HUES48 (cell line): Measurements from ENCODE around the gene ZFAND6.
"Not testable (repeated sequence)": the region's sequence is repeated elsewhere in the genome, so short reads cannot be mapped to it uniquely, and the experiment has no call there.

Source experiments
- H3K27ac ChIP-seq: one replicate; pipeline ENCODE4 v1.7.0; 2013; ENCODE audit warnings: low read depth, low read length, inconsistent platforms
- H3K27me3 ChIP-seq: 2 replicates; pipeline ENCODE4 v1.6.1; 2013; ENCODE audit warnings: mild to moderate bottlenecking, low read length; ENCODE audit not compliant: control insufficient read depth, insufficient read depth
- H3K36me3 ChIP-seq: 2 replicates; pipeline ENCODE4 v1.6.1; 2013; ENCODE audit warnings: low read length; ENCODE audit not compliant: control insufficient read depth, insufficient read depth
- H3K4me1 ChIP-seq: 2 replicates; pipeline ENCODE4 v1.6.1; 2013; ENCODE audit warnings: mild to moderate bottlenecking, low read length; ENCODE audit not compliant: control insufficient read depth, insufficient read depth
- H3K4me3 ChIP-seq: 2 replicates; pipeline ENCODE4 v1.5.1; 2013; ENCODE audit warnings: mild to moderate bottlenecking, low read depth, low read length
- H3K9ac ChIP-seq: 2 replicates; pipeline ENCODE4 v1.6.1; 2013; ENCODE audit warnings: mild to moderate bottlenecking, low read depth, low read length, moderate library complexity
- H3K9me3 ChIP-seq: 2 replicates; pipeline ENCODE4 v1.6.1; 2013; ENCODE audit warnings: low read length; ENCODE audit not compliant: control insufficient read depth, insufficient read depth

The ZFAND6 gene

DNA sequence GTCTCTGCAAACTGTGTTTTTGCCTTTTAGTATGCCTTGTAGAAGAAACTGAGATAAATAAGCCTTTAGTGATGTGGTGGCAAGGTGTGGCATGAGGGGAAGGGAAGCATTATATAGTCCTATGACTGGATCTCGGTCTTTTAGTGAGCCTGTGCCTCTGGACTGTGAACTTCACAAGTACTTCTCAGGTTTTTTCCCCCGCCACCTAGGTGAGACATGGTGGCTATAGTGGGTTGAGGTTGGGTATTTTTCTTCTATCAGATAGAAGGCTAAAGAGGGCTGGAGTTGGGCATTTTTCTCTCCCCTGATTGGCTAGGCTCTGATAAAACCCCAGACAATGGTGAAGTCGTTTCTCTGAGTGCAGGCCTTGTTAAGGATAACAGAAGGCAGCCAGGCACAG is 38.7 kb upstream of the ZFAND6 start:
- H3K9ac ChIP-seq, result no peak overlapping the region
- no peak overlapping the region for H3K27ac ChIP-seq
- H3K9me3 ChIP-seq, result no peaks in the 10 kb centered on the region
- H3K4me3 ChIP-seq, result no peak overlapping the region
- H3K4me1 ChIP-seq, result no peaks in the 10 kb centered on the region
- no peaks in the 10 kb centered on the region for H3K36me3 ChIP-seq
- H3K27me3 ChIP-seq, result no peaks in the 10 kb centered on the region

- Histone ChIP-seq H3K4me3 (no peak overlapping the region), H3K9ac (no peak overlapping the region), H3K36me3 (no peaks in the 10 kb centered on the region), H3K27me3 (no peaks in the 10 kb centered on the region), H3K4me1 (peaks cover 15% of the 10 kb centered on the region), H3K9me3 (no peaks in the 10 kb centered on the region), H3K27ac (no peak overlapping the region)
Observed at GRCh38 chr15:80026310-80026709, 33.2 kb upstream of the ZFAND6 start.

- Histone ChIP-seq H3K36me3 (no peaks in the 10 kb centered on the region), H3K4me1 (peaks cover 15% of the 10 kb centered on the region), H3K4me3 (no peak overlapping the region), H3K27me3 (no peaks in the 10 kb centered on the region), H3K9me3 (no peaks in the 10 kb centered on the region), H3K9ac (no peak overlapping the region), H3K27ac (no peak overlapping the region)
Observed at GRCh38 chr15:80026754-80027153, 32.7 kb upstream of the ZFAND6 start.

DNA sequence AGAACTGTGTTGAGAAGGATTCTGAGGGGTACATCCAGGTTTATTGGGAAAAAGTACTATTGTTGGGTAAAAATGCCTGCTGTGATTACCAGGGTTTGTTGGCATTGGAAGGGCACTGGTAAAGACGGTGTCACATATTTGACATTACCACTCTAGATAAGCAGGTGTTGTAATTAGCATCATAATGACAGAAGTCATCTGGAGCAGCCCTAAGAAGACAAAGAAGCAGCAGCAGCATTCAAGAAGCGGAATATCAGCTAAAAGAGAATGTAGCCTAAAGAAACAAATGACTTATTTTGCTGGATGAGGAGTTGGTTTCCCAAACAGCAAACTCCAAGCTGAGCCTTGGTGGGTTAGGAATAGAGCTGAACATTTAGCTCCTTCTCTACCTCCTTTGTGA is 30.5 kb upstream of the ZFAND6 start:
- Histone ChIP-seq H3K27me3 (no peaks in the 10 kb centered on the region), H3K4me1 (peaks cover 28% of the 10 kb centered on the region)

DNA sequence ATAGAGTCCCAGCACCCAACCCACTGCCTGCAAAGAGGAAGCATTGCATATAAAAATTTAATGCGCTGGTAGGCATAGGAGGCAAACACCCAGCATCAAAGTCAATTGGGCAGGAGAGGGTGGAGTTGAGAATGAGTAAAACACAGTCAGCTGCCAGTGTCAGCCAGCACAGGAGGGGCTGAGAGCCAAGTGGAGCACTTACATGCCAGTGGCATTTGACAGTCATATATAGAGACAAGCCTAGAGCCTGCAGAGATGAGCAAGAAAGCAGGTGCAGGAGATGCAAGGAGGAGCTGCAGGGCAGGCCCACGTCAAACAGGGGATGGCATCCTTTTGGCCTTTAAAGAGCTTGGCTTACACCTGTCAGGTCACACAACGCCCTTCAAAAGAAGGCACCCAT is 27.6 kb upstream of the ZFAND6 start:
- no peaks in the 10 kb centered on the region for H3K27me3 ChIP-seq
- H3K4me3 ChIP-seq, result no peak overlapping the region
- H3K4me1 ChIP-seq, result peaks cover 28% of the 10 kb centered on the region
- H3K9me3 ChIP-seq, result no peaks in the 10 kb centered on the region
- H3K9ac ChIP-seq, result no peak overlapping the region
- H3K36me3 ChIP-seq, result no peaks in the 10 kb centered on the region
- no peak overlapping the region for H3K27ac ChIP-seq

More for the DNA sequence above, 30.5 kb upstream of the ZFAND6 start:
- H3K9ac ChIP-seq, result no peak overlapping the region
- H3K27ac ChIP-seq, result no peak overlapping the region
- H3K36me3 ChIP-seq, result no peaks in the 10 kb centered on the region
- H3K9me3 ChIP-seq, result no peaks in the 10 kb centered on the region
- H3K4me3 ChIP-seq, result no peak overlapping the region

GRCh38 chr15:80034629-80035028 is 24.8 kb upstream of the ZFAND6 start:
- Histone ChIP-seq H3K36me3 (no peaks in the 10 kb centered on the region), H3K27me3 (no peaks in the 10 kb centered on the region), H3K9ac (no peak overlapping the region), H3K27ac (no peak overlapping the region), H3K4me3 (no peak overlapping the region), H3K4me1 (peaks cover 14% of the 10 kb centered on the region), H3K9me3 (no peaks in the 10 kb centered on the region)

DNA sequence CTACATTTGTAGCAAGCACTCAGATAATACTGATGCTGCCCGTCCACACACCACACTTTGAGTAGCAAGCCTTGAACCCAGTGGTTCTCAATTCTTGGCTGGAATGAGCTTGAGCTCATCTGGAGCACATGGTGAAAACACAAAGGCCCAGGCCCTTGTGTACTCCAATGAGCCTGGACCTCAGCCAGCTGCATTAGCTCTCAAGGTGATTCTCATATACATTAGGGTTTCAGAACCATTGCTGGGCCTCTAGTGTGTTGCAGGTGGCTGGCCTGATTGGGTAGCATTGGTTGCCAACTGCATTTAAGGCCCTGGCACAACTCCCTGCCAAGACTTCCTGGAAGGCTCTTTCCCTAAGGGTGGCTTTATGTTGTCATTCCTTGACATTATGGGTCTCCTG is 23.4 kb upstream of the ZFAND6 start:
- H3K27me3 ChIP-seq, result no peaks in the 10 kb centered on the region
- no peak overlapping the region for H3K9ac ChIP-seq
- H3K4me3 ChIP-seq, result no peak overlapping the region
- H3K36me3 ChIP-seq, result no peaks in the 10 kb centered on the region
- H3K27ac ChIP-seq, result no peak overlapping the region
- H3K9me3 ChIP-seq, result no peaks in the 10 kb centered on the region
- H3K4me1 ChIP-seq, result peaks cover 13% of the 10 kb centered on the region

DNA sequence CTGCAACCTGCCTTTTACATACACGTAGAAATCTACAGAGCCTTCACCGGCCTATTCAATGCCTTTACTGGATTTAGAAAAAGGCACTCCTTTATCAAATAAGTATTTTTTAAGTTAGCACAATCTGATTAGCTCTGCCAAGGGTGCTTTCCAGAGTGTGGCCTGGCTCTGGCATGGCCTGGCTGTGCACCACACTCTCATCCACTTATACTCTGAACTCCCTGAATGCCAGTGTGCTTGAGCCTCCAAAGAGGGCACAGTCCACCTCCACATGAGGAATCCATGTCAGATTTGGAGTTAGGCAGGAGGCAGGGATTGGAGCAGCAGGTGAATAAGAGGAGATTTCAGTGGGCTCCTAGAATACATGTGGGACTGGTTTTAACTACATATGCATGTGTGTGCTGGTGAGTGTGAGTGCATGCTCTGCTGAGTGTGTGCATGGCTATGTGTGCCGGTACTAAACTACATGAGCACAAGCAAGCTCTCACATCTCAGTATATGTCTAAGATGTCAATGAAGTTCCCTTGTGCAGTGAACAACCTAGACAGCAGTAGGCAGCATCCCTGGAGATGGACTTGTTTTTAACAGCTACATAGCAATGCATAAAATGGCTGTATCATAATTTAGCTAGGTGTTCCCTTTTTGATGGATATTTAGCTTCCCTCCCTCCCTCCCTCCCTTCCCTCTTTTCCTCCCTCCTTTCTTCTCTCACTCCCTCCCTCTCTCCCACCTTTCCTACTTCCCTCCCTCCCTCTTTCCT is 17.8 kb upstream of the ZFAND6 start:
- Histone ChIP-seq H3K27me3 (no peaks in the 10 kb centered on the region), H3K36me3 (no peaks in the 10 kb centered on the region), H3K27ac (no peak overlapping the region), H3K4me1 (no peaks in the 10 kb centered on the region), H3K9me3 (no peaks in the 10 kb centered on the region), H3K9ac (no peak overlapping the region), H3K4me3 (no peak overlapping the region)

GRCh38 chr15:80042568-80042967 is 16.9 kb upstream of the ZFAND6 start:
- H3K4me1 ChIP-seq, result no peaks in the 10 kb centered on the region
- H3K9ac ChIP-seq, result no peak overlapping the region
- H3K4me3 ChIP-seq, result no peak overlapping the region
- no peaks in the 10 kb centered on the region for H3K9me3 ChIP-seq
- no peaks in the 10 kb centered on the region for H3K36me3 ChIP-seq
- H3K27ac ChIP-seq, result no peak overlapping the region
- H3K27me3 ChIP-seq, result no peaks in the 10 kb centered on the region

- not testable (repeated sequence) for H3K27me3 ChIP-seq, H3K4me3 ChIP-seq
Observed at GRCh38 chr15:80045219-80045618, 14.3 kb upstream of the ZFAND6 start.

DNA sequence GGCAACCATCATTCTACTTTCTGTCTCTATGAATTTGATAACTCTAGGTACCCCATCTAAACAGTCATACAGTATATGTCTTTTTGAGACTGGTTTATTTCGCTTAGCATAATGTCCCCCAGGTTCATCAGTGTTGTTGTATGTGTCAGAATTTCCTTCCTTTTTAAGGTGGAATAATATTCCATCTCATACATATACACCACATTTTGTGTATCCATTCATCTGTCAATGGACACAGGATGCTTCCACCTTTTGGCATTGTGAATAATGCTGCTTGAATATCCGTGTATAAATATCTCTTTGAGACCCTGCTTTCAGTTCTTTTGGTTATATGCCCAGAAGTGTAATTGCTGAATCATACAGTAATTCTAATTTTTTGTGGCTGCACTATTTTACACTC is 10.4 kb upstream of the ZFAND6 start:
- no peaks in the 10 kb centered on the region for H3K27me3 ChIP-seq
- H3K4me3 ChIP-seq, result no peak overlapping the region
- no peaks in the 10 kb centered on the region for H3K36me3 ChIP-seq
- no peak overlapping the region for H3K27ac ChIP-seq
- H3K9me3 ChIP-seq, result no peaks in the 10 kb centered on the region
- H3K4me1 ChIP-seq, result no peaks in the 10 kb centered on the region
- no peak overlapping the region for H3K9ac ChIP-seq

More at GRCh38 chr15:80045219-80045618, 14.3 kb upstream of the ZFAND6 start:
- H3K9ac ChIP-seq, H3K4me1 ChIP-seq, H3K27ac ChIP-seq, H3K36me3 ChIP-seq, H3K9me3 ChIP-seq: not testable (repeated sequence)
